ENCODE measurements around the gene THTPA. TPM values are rescaled to one million over a fixed set of nuclear protein-coding genes. Genes with fewer than 3 reads are reported as not detected.
A peak's percentile ranks its signal among the peaks of the same experiment; 100 is the strongest.

Gene THTPA
- total RNA-seq, 2 experiments from 2014 or later, result 8.1 to 12.7 TPM

DNA sequence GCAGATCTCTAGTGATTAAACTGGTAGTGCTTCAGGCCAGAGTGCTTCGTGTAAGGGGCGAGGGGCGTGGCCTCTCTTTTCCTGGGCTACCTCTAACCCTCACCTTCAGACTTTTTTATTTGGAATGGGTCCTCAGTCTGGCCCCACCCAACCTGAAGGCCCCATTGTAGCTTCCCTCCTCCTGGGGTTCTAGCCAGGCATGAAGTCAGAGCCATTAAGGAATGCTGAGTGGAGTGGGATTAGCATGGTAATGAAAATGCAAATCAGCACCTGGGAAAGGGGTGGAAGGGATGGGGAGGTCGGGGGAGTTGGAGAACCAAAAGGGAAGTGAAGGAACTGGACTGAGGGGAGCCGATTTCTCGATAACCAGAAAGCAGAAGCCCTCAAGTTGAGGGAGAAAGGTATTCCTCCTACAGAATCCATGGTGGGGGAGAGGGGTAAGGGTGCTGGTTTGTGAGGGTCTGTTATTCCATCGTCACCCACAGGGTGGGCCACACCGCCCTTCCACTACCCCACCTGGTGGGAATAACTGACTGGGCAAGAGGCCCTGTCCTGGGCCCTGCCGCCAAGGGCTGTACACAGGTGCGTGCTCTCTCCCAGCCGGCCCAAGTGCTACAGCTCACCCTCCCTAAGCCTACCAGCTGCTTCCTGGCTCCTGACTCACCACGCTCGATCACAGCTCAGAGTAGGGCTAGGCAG lies 18.6 kb upstream of the THTPA start:
- ChIA-PET CTCF (interaction anchor here (0.6 to 1.7 kb wide), 4 partner anchors 9 to 375 kb away, joined by 3 to 4 read pairs (median 4); no protein-coding TSS in a partner anchor), POLR2A (no interaction called here)
- H3K36me3 Mint-ChIP-seq (ENCODE audit: low read depth), result no peaks in the 10 kb centered on the region
- H3K4me3 Mint-ChIP-seq, result no peak overlapping the region
- peaks cover 3% of the 10 kb centered on the region for H3K4me1 Mint-ChIP-seq
- peaks cover 2% of the 10 kb centered on the region for H3K27me3 Mint-ChIP-seq
- H3K9me3 Mint-ChIP-seq, result no peaks in the 10 kb centered on the region
- no peak overlapping the region for H3K27ac Mint-ChIP-seq
- DNase-seq, result no peak

DNA sequence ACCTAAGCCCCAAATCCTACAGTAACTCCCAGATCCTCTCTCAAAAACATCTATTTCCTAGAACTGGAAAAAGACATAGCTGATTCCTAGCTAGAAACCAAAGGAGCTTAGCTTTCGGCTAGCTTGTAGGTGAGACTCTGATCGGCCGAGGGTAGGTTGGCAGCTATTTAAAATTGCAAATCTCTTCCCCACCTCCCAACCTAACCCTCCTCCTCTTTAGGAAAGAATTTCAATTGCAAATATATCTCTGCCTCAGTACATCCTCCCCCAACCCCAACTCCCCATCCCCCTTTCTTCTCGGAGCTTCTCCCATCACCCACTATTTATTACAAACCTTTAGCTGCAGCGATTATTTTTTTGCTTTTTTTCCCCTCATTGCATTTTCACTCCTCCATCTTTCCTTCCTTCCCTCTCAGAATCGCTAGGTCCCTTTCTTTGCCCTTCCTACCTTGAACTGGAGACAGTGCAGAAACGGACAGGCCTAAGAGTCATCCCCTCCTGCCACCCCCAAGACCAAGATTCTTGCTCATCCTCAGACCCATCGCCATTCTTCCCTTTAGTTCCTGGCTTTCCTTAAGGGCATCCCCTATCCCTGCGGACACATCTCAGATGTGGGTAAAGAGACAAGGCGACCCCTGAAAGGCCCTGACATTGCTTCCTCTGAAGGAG lies 17.9 kb upstream of the THTPA start:
- ChIA-PET CTCF (interaction anchor here (0.9 to 3.1 kb wide), 4 partner anchors 9 to 39 kb away, joined by 3 to 14 read pairs (median 4); no protein-coding TSS in a partner anchor), POLR2A (no interaction called here)
- H3K36me3 Mint-ChIP-seq (ENCODE audit: low read depth), result no peaks in the 10 kb centered on the region
- DNase-seq, result no peak
- H3K9me3 Mint-ChIP-seq, result no peaks in the 10 kb centered on the region
- peaks cover 3% of the 10 kb centered on the region for H3K4me1 Mint-ChIP-seq
- no peak overlapping the region for H3K4me3 Mint-ChIP-seq
- no peak overlapping the region for H3K27ac Mint-ChIP-seq
- H3K27me3 Mint-ChIP-seq, result peaks cover 2% of the 10 kb centered on the region

- ChIA-PET CTCF (interaction anchor here (0.9 to 3.1 kb wide), 5 partner anchors 9 to 40 kb away, joined by 3 to 14 read pairs (median 4); no protein-coding TSS in a partner anchor), POLR2A (no interaction called here)
- Mint-ChIP-seq H3K27me3 (peaks cover 2% of the 10 kb centered on the region), H3K4me1 (peaks cover 3% of the 10 kb centered on the region), H3K27ac (no peak overlapping the region), H3K9me3 (no peaks in the 10 kb centered on the region), H3K4me3 (no peak overlapping the region), H3K36me3 (ENCODE audit: low read depth) (no peaks in the 10 kb centered on the region)
- no peak for DNase-seq
Measured at GRCh38 chr14:23538785-23539184, 17.3 kb upstream of the THTPA start.

DNA sequence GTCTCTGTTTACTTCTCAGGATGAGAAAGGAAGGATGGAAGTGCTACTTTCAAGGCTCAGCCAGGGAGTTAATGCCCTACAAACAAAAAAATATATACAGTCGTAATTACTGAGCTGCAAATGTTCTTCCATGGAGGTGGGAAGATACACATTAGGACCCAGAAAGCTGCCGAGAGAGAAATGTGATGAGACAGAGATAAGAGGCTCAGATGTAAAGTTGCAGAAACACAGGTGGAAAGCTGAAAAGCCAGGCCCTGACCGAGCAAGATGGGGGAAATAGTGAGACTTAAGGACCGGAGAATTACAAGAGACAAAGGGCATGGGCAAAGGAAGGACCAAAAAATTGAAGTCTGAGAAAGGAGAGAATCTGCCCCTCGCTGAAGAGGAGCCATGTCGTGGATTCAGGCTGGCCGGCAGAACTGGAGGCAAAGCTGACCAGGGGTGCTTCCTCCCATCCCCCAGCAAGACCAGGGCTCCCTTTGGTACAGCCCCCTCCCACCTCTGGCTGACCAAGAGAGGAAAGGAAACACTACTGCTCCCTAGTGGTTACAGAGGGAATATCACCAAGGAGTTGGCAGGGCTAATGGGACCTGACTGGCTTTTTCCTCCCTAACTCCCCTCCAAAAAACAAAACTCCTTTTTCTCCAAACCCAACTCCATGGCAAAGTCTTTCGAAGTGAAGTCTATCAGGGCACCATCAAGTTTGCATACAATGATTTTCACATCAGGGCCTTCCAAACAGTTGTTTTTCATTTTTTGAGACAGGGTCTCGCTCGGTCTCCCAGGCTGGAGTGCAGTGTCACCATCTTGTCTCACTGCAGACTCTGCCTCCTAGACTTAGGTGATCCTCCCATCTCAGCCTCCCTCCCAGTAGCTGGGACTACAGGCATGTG lies 16.6 kb upstream of the THTPA start:
- DNase-seq, result peak; percentile 51

DNA sequence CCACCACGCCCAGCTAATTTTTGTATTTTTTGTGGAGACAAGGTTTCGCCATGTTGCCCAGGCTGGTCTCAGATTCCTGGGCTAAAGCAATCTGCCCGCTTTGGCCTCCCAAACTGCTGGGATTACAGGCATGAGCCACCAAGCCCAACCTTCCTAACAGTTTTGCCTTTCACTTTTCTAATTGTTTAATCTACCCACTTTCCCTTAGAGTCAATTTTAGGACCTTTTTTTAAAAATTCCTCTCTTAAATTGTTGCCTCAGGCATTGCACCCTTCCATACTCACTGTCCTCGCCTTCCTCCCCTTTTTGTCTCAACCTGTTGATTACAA lies 16.0 kb upstream of the THTPA start:
- no peak for DNase-seq
- ChIA-PET CTCF (interaction anchor here (0.6 to 3.1 kb wide), 5 partner anchors 10 to 445 kb away, joined by 3 to 14 read pairs (median 3); partner anchors contain the start of genes ACIN1 and C14orf119), POLR2A (no interaction called here)
- H3K36me3 Mint-ChIP-seq (ENCODE audit: low read depth), result no peaks in the 10 kb centered on the region
- H3K4me1 Mint-ChIP-seq, result peaks cover 3% of the 10 kb centered on the region
- H3K27ac Mint-ChIP-seq, result no peak overlapping the region
- H3K27me3 Mint-ChIP-seq, result peaks cover 2% of the 10 kb centered on the region
- H3K9me3 Mint-ChIP-seq, result no peaks in the 10 kb centered on the region
- no peak overlapping the region for H3K4me3 Mint-ChIP-seq

More for the DNA sequence above, 16.6 kb upstream of the THTPA start:
- H3K36me3 Mint-ChIP-seq (ENCODE audit: low read depth), result no peaks in the 10 kb centered on the region
- no peak overlapping the region for H3K4me3 Mint-ChIP-seq
- POLR2A ChIA-PET, result no interaction called here
- CTCF ChIA-PET, result interaction anchor here (0.6 to 3.1 kb wide), 8 partner anchors 8 to 444 kb away, joined by 3 to 14 read pairs (median 3); partner anchors contain the start of genes ACIN1 and C14orf119
- H3K27me3 Mint-ChIP-seq, result peaks cover 2% of the 10 kb centered on the region
- H3K9me3 Mint-ChIP-seq, result no peaks in the 10 kb centered on the region
- peaks cover 3% of the 10 kb centered on the region for H3K4me1 Mint-ChIP-seq
- no peak overlapping the region for H3K27ac Mint-ChIP-seq

DNA sequence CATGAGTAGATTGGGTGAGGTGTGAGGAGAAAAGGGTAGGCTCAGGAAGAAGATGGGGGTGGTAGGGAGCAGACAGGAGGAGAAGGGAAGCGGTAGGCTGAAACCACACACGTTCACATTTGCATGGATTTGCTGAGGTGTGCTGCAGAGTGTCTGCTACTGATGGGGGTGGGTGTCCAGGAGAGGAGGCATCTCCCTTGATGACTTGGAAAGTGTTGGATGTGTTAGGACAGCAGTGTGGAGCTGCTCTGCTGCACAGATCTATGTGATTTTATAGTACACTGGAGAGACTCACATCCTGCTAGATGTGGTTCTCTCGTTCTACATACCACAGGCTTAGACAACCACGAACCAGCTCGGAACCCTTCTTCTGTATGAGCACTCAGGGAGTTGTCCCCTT lies 13.8 kb upstream of the THTPA start:
- no peak for DNase-seq
- H3K4me3 Mint-ChIP-seq, result no peak overlapping the region
- H3K27me3 Mint-ChIP-seq, result peaks cover 2% of the 10 kb centered on the region
- H3K9me3 Mint-ChIP-seq, result no peaks in the 10 kb centered on the region
- H3K27ac Mint-ChIP-seq, result no peak overlapping the region
- H3K36me3 Mint-ChIP-seq (ENCODE audit: low read depth), result no peaks in the 10 kb centered on the region
- peaks cover 3% of the 10 kb centered on the region for H3K4me1 Mint-ChIP-seq
- ChIA-PET POLR2A (no interaction called here), CTCF (interaction anchor here (0.7 to 1.7 kb wide), 5 partner anchors 10 to 344 kb away, joined by 3 to 6 read pairs (median 3); partner anchors contain the start of gene ZFHX2)

DNA sequence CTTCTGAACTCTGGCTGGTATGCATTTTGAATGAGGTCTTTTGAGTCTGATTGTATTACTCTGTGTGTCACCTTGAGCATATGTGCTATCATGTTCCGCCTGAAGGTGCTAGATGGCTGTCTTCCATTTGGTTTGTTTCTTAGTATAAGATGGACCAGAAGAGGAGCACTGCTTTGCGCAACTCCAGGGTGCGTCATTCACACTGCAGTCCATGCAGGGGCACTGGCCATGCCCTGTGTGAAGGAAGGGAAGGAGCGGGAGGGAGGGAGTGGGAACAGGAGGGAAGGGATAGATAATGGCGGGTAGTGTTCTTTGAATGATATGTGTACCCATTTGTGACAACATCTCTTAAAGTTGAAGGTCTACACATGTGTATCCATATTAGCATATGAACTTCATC lies 12.7 kb upstream of the THTPA start:
- CTCF ChIA-PET, result interaction anchor here (0.7 to 1.3 kb wide), 4 partner anchors 11 to 603 kb away, joined by 3 to 4 read pairs (median 4); no protein-coding TSS in a partner anchor
- Mint-ChIP-seq H3K27ac (no peak overlapping the region), H3K4me1 (peaks cover 3% of the 10 kb centered on the region), H3K36me3 (ENCODE audit: low read depth) (no peaks in the 10 kb centered on the region), H3K9me3 (no peaks in the 10 kb centered on the region), H3K27me3 (peaks cover 2% of the 10 kb centered on the region), H3K4me3 (no peak overlapping the region)
- DNase-seq, result no peak
- POLR2A ChIA-PET, result no interaction called here

GRCh38 chr14:23544511-23545447 lies 11.3 kb upstream of the THTPA start:
- Mint-ChIP-seq H3K36me3 (ENCODE audit: low read depth) (no peaks in the 10 kb centered on the region), H3K4me3 (no peak overlapping the region), H3K27ac (no peak overlapping the region), H3K4me1 (no peaks in the 10 kb centered on the region), H3K27me3 (no peaks in the 10 kb centered on the region), H3K9me3 (no peaks in the 10 kb centered on the region)
- CTCF ChIA-PET, result interaction anchor here (1.0 kb wide), 1 partner anchor 15 kb away, joined by 4 read pairs; no protein-coding TSS in a partner anchor
- POLR2A ChIA-PET, result no interaction called here
- DNase-seq, result no peak

- ChIA-PET CTCF (interaction anchor here (1.1 kb wide), 1 partner anchor 9 kb away, joined by 3 read pairs; no protein-coding TSS in a partner anchor), POLR2A (no interaction called here)
- Mint-ChIP-seq H3K27me3 (no peaks in the 10 kb centered on the region), H3K36me3 (ENCODE audit: low read depth) (no peaks in the 10 kb centered on the region), H3K27ac (no peak overlapping the region), H3K9me3 (no peaks in the 10 kb centered on the region), H3K4me3 (no peak overlapping the region), H3K4me1 (no peaks in the 10 kb centered on the region)
- DNase-seq, result no peak
Measured at GRCh38 chr14:23545740-23546365, 10.2 kb upstream of the THTPA start.

GRCh38 chr14:23546450-23547035 lies 9.5 kb upstream of the THTPA start:
- CTCF ChIA-PET, result interaction anchor here (1.1 kb wide), 1 partner anchor 9 kb away, joined by 3 read pairs; no protein-coding TSS in a partner anchor
- H3K4me1 Mint-ChIP-seq, result peaks cover 3% of the 10 kb centered on the region
- H3K27me3 Mint-ChIP-seq, result no peaks in the 10 kb centered on the region
- DNase-seq, result no peak
- no peak overlapping the region for H3K4me3 Mint-ChIP-seq
- no peaks in the 10 kb centered on the region for H3K36me3 Mint-ChIP-seq (ENCODE audit: low read depth)
- POLR2A ChIA-PET, result no interaction called here
- H3K9me3 Mint-ChIP-seq, result no peaks in the 10 kb centered on the region
- H3K27ac Mint-ChIP-seq, result no peak overlapping the region

DNA sequence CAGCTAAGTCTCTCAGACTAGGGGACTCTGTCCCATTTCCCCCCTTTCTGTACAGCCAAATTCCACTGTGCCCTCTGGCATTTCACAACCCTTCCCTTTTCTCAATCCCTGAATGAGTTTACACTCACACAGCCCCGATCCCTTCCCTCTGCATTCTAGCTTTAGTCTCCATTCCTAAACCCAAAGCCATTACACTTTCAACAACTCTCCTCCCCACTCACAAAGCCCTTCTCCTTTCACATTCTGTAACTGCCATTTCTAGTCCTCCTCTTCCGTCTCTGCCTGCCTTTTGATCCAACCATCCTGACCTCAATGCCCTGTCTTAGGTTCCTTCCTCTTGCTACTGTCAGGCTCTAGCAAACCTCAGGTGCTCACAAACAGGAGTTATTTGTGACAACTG lies 8.1 kb upstream of the THTPA start:
- ChIA-PET CTCF (interaction anchor here (1.2 kb wide), 2 partner anchors 9 to 18 kb away, joined by 3 read pairs; no protein-coding TSS in a partner anchor), POLR2A (no interaction called here)
- no peaks in the 10 kb centered on the region for H3K9me3 Mint-ChIP-seq
- peaks cover 8% of the 10 kb centered on the region for H3K4me1 Mint-ChIP-seq
- no peak overlapping the region for H3K27ac Mint-ChIP-seq
- DNase-seq, result no peak
- H3K27me3 Mint-ChIP-seq, result no peaks in the 10 kb centered on the region
- no peak overlapping the region for H3K4me3 Mint-ChIP-seq
- no peaks in the 10 kb centered on the region for H3K36me3 Mint-ChIP-seq (ENCODE audit: low read depth)
